Liver (tissue), 9 donors: ENCODE measurements around the gene CTNND1. TPM values are rescaled to one million over a fixed set of nuclear protein-coding genes. Genes with fewer than 3 reads are reported as not detected.
"Not testable (repeated sequence)": the region's sequence is repeated elsewhere in the genome, so short reads cannot be mapped to it uniquely, and the experiment has no call there.

ENCODE experiments used
- DNase-seq: peaks from one replicate; pipeline ENCODE4 v3.0.0-alpha.2; 2017; ENCODE audit warnings: low spot score
- H3K27ac ChIP-seq, 2 donors: one replicate each; pipeline ENCODE4 v1.7.0; 2013; ENCODE audit warnings: inconsistent platforms in 2 of 2, low read length in 2 of 2, control low read depth in 1 of 2, low read depth in 1 of 2, mild to moderate bottlenecking in 1 of 2
- H3K27me3 ChIP-seq, 4 donors: one replicate each; pipeline versions ENCODE4 v1.6.1 to v1.7.0; 2013; ENCODE audit warnings: low read length in 3 of 4, inconsistent platforms in 1 of 4, mild to moderate bottlenecking in 1 of 4, moderate library complexity in 1 of 4; ENCODE audit not compliant: control insufficient read depth in 4 of 4, insufficient read depth in 4 of 4
- H3K36me3 ChIP-seq, 4 donors: one replicate each; pipeline versions ENCODE4 v1.6.1 to v1.7.0; 2013; ENCODE audit warnings: low read length in 3 of 4, mild to moderate bottlenecking in 3 of 4, low read depth in 1 of 4, moderate library complexity in 1 of 4; ENCODE audit not compliant: control insufficient read depth in 4 of 4, insufficient read depth in 3 of 4
- H3K4me1 ChIP-seq, 4 donors: one replicate each; pipeline versions ENCODE4 v1.6.1 to v1.7.0; 2013; ENCODE audit warnings: low read length in 3 of 4, mild to moderate bottlenecking in 3 of 4, moderate library complexity in 1 of 4; ENCODE audit not compliant: control insufficient read depth in 4 of 4, insufficient read depth in 4 of 4
- H3K4me3 ChIP-seq, 3 donors: one replicate each; pipeline versions ENCODE4 v1.6.1 to v1.7.0; 2013; ENCODE audit warnings: low read length in 3 of 3, control low read depth in 1 of 3, low read depth in 1 of 3, mild to moderate bottlenecking in 1 of 3
- H3K9ac ChIP-seq, 2 donors: one replicate each; pipeline ENCODE4 v1.7.0; 2013; ENCODE audit warnings: low read length in 2 of 2, mild to moderate bottlenecking in 2 of 2, moderate library complexity in 2 of 2, control low read depth in 1 of 2, low read depth in 1 of 2
- H3K9me3 ChIP-seq, 4 donors: one replicate each; pipeline versions ENCODE4 v1.6.1 to v1.7.0; 2013; ENCODE audit warnings: low read length in 3 of 4; ENCODE audit not compliant: control insufficient read depth in 4 of 4
- EGR1 ChIP-seq, 2 donors: IDR thresholded peaks; 2 replicates each; pipeline ENCODE4 v1.6.1; 2016 to 2018; ENCODE audit warnings: antibody characterized with exemption in 2 of 2, low read depth in 2 of 2
- FOXA1 ChIP-seq: IDR thresholded peaks from 2 replicates; pipeline ENCODE4 v1.6.1; 2016; ENCODE audit warnings: antibody characterized with exemption
- FOXA2 ChIP-seq: IDR thresholded peaks from 2 replicates; pipeline ENCODE4 v1.6.1; 2016; ENCODE audit warnings: antibody characterized with exemption
- GABPA ChIP-seq, 2 donors: IDR thresholded peaks in 1 of 2; conservative IDR thresholded peaks in 1 of 2; 2 replicates each; pipeline ENCODE4 v1.6.1; 2016; ENCODE audit warnings: antibody characterized with exemption in 2 of 2, mild to moderate bottlenecking in 1 of 2, moderate library complexity in 1 of 2
- HNF4A ChIP-seq, 2 donors: conservative IDR thresholded peaks; 2 replicates each; pipeline ENCODE4 v1.6.1; 2016; ENCODE audit warnings: antibody characterized with exemption in 2 of 2, mild to moderate bottlenecking in 2 of 2
- HNF4G ChIP-seq: IDR thresholded peaks from 2 replicates; pipeline ENCODE4 v1.6.1; 2016; ENCODE audit warnings: antibody characterized with exemption
- JUND ChIP-seq, 2 donors: IDR thresholded peaks; 2 replicates each; pipeline ENCODE4 v1.6.1; 2016; ENCODE audit warnings: antibody characterized with exemption in 2 of 2
- NR2F2 ChIP-seq: IDR thresholded peaks from 2 replicates; pipeline ENCODE4 v1.6.1; 2016; ENCODE audit warnings: antibody characterized with exemption
- RAD21 ChIP-seq, 2 donors: IDR thresholded peaks; 2 replicates each; pipeline ENCODE4 v1.6.1; 2016; ENCODE audit warnings: antibody characterized with exemption in 2 of 2, mild to moderate bottlenecking in 2 of 2
- RXRA ChIP-seq, 2 donors: IDR thresholded peaks; 2 replicates each; pipeline ENCODE4 v1.6.1; 2017 to 2018; ENCODE audit warnings: antibody characterized with exemption in 2 of 2, mild to moderate bottlenecking in 1 of 2
- SP1 ChIP-seq: IDR thresholded peaks from 2 replicates; pipeline ENCODE4 v1.6.1; 2018; ENCODE audit warnings: antibody characterized with exemption, mild to moderate bottlenecking
- TAF1 ChIP-seq: conservative IDR thresholded peaks from 2 replicates; pipeline ENCODE4 v1.6.1; 2016; ENCODE audit warnings: antibody characterized with exemption, mild to moderate bottlenecking
- YY1 ChIP-seq: IDR thresholded peaks from 2 replicates; pipeline ENCODE4 v1.6.1; 2016; ENCODE audit warnings: antibody characterized with exemption, mild to moderate bottlenecking
- WGBS: extraction: QIAGEN DNeasy Blood & Tissue Kit; methylation state at CpG from one replicate; pipeline ENCODE4 v1.1.7; 2013; 5-methylcytosine and 5-hydroxymethylcytosine counted together
- polyA plus RNA-seq, 2 donors: library from polyadenylated mRNA; stranded (reverse) in 1 of 2; unstranded in 1 of 2; fragments of 200-250 nt in 1 of 2; fragments of >200 nt in 1 of 2; fragmentation: Nextera tagmentation in 1 of 2; extraction: Ambion mirVana in 1 of 2; gene quantifications; one replicate each; pipeline versions ENCODE4 v1.2.1 to v1.2.3, GENCODE V29; 2013 to 2015
- total RNA-seq, 2 donors: library from RNA; depleted of rRNA; stranded (reverse); fragments of >200 nt; gene quantifications; one replicate each; pipeline ENCODE4 v1.2.3, GENCODE V29; 2014
- TF ChIP-seq, protein P1 (sequence below): IDR thresholded peaks from 2 replicates; pipeline ENCODE4 v1.6.1; 2016; ENCODE audit warnings: antibody characterized with exemption
- TF ChIP-seq, protein P2 (sequence below): fragments of 150-350 bp; IDR thresholded peaks from 2 replicates; pipeline ENCODE4 v1.5.1; 2017; ENCODE audit warnings: improper control_type of control experiment, low read depth, low read length; ENCODE audit not compliant: missing input control
- TF ChIP-seq, protein P3 (sequence below): IDR thresholded peaks from 2 replicates; pipeline ENCODE4 v1.6.1; 2016; ENCODE audit warnings: antibody characterized with exemption
- TF ChIP-seq, protein P4 (sequence below): IDR thresholded peaks from 2 replicates; pipeline ENCODE4 v1.6.1; 2016; ENCODE audit warnings: antibody characterized with exemption
- donor health status: healthy.
- donor health status: healthy.
- donor health status: healthy.
- donor health status: healthy.
- donor health status: healthy.

The CTNND1 gene
- total and polyA plus RNA-seq, 4 donors = 21.5 to 97.1 (median 58.0) TPM

DNA sequence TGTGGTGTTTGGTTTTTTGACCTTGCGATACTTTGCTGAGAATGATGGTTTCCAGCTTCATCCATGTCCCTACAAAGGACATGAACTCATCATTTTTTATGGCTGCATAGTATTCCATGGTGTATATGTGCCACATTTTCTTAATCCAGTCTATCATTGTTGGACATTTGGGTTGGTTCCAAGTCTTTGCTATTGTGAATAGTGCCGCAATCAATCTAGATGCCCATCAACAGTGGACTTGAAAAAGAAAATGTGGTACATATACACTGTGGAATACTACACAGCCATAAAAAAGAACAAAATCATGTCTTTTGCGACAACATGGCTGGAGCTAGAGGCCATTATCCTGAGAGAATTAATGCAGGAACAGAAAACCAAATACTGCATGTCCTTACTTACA lies 77.0 kb downstream of the CTNND1 start:
- H3K36me3 ChIP-seq, H3K9me3 ChIP-seq, DNase-seq, H3K27ac ChIP-seq, H3K27me3 ChIP-seq, H3K4me1 ChIP-seq, H3K4me3 ChIP-seq, H3K9ac ChIP-seq: not testable (repeated sequence)
- 94% methylated on average over 3 of the region's 3 CpGs for WGBS

DNA sequence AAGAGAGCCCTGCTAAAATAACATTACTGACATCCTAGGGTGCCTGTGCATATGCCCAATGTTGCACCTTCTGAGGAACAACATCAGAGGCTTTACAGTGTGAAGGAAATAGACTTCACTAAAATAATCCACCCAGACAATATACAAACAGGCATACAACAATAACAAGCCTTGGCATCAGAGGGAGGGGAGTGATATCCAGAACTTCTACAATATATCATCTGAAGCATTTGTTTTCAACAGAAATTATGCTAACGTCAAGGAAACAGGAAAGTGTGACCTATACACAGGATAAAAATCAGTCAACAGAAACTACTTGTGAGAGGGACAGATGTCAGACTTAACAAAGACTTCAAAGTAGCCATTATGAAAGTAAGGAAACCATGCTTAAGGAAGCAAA lies 81.3 kb downstream of the CTNND1 start:
- no peaks in the 10 kb centered on the region for H3K27me3 ChIP-seq
- no peak overlapping the region for H3K4me3 ChIP-seq
- TF ChIP-seq SP1 = no peak
- TF ChIP-seq FOXA1 = no peak
- TF ChIP-seq RAD21 (IDR thresholded peaks at IDR 0.05) = no peak
- TF ChIP-seq NR2F2 = no peak
- no peak for TF ChIP-seq RXRA (IDR thresholded peaks at IDR 0.05)
- TF ChIP-seq, protein P1, sequence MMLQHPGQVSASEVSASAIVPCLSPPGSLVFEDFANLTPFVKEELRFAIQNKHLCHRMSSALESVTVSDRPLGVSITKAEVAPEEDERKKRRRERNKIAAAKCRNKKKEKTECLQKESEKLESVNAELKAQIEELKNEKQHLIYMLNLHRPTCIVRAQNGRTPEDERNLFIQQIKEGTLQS = no peak
- TF ChIP-seq, protein P2, sequence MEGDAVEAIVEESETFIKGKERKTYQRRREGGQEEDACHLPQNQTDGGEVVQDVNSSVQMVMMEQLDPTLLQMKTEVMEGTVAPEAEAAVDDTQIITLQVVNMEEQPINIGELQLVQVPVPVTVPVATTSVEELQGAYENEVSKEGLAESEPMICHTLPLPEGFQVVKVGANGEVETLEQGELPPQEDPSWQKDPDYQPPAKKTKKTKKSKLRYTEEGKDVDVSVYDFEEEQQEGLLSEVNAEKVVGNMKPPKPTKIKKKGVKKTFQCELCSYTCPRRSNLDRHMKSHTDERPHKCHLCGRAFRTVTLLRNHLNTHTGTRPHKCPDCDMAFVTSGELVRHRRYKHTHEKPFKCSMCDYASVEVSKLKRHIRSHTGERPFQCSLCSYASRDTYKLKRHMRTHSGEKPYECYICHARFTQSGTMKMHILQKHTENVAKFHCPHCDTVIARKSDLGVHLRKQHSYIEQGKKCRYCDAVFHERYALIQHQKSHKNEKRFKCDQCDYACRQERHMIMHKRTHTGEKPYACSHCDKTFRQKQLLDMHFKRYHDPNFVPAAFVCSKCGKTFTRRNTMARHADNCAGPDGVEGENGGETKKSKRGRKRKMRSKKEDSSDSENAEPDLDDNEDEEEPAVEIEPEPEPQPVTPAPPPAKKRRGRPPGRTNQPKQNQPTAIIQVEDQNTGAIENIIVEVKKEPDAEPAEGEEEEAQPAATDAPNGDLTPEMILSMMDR = no peak
- TF ChIP-seq HNF4A (conservative IDR thresholded peaks at IDR 0.05) = no peak
- TF ChIP-seq HNF4G = no peak
- TF ChIP-seq EGR1 (IDR thresholded peaks at IDR 0.05; ENCODE audit: low read depth in 2 of 2) = no peak
- TF ChIP-seq, protein P3, sequence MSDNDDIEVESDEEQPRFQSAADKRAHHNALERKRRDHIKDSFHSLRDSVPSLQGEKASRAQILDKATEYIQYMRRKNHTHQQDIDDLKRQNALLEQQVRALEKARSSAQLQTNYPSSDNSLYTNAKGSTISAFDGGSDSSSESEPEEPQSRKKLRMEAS = no peak
- no peak for TF ChIP-seq JUND (IDR thresholded peaks at IDR 0.05)
- TF ChIP-seq GABPA (IDR thresholded peaks at IDR 0.05 in 1 of 2, conservative IDR thresholded peaks at IDR 0.05 in 1 of 2) = no peak
- no peak for TF ChIP-seq YY1
- TF ChIP-seq, protein P4, sequence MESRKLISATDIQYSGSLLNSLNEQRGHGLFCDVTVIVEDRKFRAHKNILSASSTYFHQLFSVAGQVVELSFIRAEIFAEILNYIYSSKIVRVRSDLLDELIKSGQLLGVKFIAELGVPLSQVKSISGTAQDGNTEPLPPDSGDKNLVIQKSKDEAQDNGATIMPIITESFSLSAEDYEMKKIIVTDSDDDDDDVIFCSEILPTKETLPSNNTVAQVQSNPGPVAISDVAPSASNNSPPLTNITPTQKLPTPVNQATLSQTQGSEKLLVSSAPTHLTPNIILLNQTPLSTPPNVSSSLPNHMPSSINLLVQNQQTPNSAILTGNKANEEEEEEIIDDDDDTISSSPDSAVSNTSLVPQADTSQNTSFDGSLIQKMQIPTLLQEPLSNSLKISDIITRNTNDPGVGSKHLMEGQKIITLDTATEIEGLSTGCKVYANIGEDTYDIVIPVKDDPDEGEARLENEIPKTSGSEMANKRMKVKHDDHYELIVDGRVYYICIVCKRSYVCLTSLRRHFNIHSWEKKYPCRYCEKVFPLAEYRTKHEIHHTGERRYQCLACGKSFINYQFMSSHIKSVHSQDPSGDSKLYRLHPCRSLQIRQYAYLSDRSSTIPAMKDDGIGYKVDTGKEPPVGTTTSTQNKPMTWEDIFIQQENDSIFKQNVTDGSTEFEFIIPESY = no peak
- no peak for TF ChIP-seq FOXA2
- no peak for TF ChIP-seq TAF1
- peaks cover 0 to 2% (median under 1%) of the 10 kb centered on the region in 4 donors for H3K9me3 ChIP-seq
- 25% methylated on average over 1 of the region's 1 CpG for WGBS
- H3K4me1 ChIP-seq = no peaks in the 10 kb centered on the region
- H3K9ac ChIP-seq = no peak overlapping the region
- H3K27ac ChIP-seq = no peak overlapping the region
- DNase-seq = no peak
- no peaks in the 10 kb centered on the region for H3K36me3 ChIP-seq

DNA sequence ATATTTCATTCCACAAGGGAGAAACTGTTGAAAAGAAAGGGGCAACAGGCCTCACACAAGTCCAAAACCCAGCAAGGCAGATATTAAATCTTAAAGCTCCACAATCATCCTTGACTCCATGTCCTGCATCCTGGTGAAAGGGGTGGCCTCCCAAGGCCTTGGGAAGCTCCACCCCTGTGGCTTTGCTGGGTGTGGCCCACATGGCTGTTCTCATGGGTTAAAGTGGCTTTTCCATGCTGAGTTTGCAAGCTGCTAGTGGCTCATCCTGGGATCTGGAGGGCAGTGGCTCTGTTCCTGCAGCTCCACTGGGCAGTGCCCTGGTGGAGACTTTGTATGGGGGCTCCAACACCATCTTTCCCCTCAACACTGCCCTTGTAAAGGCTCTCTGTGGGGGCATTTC lies 106.4 kb downstream of the CTNND1 start:
- DNase-seq = no peak
- H3K9me3 ChIP-seq = no peaks in the 10 kb centered on the region
- H3K4me3 ChIP-seq = no peak overlapping the region
- H3K36me3 ChIP-seq = no peaks in the 10 kb centered on the region
- H3K27me3 ChIP-seq = no peaks in the 10 kb centered on the region
- H3K4me1 ChIP-seq = no peaks in the 10 kb centered on the region
- no peak overlapping the region for H3K9ac ChIP-seq
- no peak overlapping the region for H3K27ac ChIP-seq
- TF ChIP-seq GABPA (IDR thresholded peaks at IDR 0.05 in 1 of 2, conservative IDR thresholded peaks at IDR 0.05 in 1 of 2) (no peak), FOXA1 (no peak), RAD21 (IDR thresholded peaks at IDR 0.05) (no peak)
- TF ChIP-seq, protein P2 = no peak
- TF ChIP-seq, protein P4 = no peak
- TF ChIP-seq, protein P1 = no peak
